ENCODE data around the gene HSPA2. TPM values are rescaled to one million over a fixed set of nuclear protein-coding genes. Genes with fewer than 3 reads are reported as not detected.

Gene HSPA2
- total and polyA plus RNA-seq, 2 of the 13 experiments (the other 11 are each of a cell fraction or from before 2014, with no cell fraction given) = 0.15 to 0.27 TPM

DNA sequence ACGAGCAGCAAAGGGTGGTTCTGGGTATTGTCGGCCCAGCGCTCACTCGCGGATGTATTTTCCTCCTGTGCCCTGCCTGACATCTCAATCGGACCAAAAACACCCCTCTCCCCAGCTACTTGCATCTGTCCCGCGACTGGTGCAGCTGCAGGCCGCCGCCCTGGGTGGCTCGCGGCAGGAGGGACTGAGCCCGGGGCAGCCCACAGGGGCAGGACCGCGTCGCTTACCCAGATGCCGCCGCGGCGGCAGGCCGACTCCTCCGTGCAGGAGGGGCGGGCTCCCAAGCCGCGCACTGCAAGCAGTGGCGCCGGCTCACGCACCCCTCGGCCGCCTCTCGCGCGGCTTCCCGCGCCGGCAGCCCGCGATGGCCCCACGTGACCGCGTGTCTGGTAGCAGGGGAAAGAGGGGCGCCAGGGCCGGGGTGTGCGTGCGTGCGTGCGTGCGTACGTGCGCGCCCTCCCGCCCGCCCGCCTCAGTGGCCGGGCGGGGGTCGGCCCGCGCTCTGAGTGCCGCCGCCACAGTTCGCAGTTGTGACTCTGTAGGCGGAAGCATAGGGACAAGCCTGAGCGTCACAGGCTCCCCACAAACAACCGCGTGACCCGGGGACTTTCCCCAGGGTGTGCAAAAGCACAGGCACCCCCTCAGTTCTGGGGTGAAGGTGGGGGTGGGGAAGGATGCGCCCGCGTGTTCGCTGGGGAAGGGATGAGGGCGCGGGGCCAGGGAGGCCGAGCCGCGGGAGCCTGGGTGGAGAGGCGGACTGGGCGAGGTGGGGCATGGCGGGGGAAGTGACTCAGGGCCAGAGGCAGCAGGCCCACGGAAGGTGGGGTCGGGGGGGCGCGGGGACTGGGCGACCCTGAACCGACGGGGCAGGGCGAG lies 36.9 kb upstream of the HSPA2 start, which contains the start of gene ZBTB25 (continued):
- TF ChIP-seq ZNF121 (CRISPR knock-in tag; IDR thresholded peaks at IDR 0.05) (0 out of 2 replicates have a peak, but pooled peaks have one; percentile 18), ZNF607 (CRISPR knock-in tag; IDR thresholded peaks at IDR 0.05; ENCODE audit: borderline replicate concordance) (peak; percentile 71; the same call in 1 of the 2 replicates), DPF2 (CRISPR knock-in tag; IDR thresholded peaks at IDR 0.05; ENCODE audit: borderline replicate concordance, low read depth) (0 out of 2 replicates have a peak, but pooled peaks have one; percentile 31), ZZZ3 (CRISPR knock-in tag; IDR thresholded peaks at IDR 0.05; ENCODE audit: borderline replicate concordance) (peak; percentile 16; the same call in 1 of the 2 replicates), RXRA (CRISPR knock-in tag; IDR thresholded peaks at IDR 0.05) (no peak; the same call in 1 of the 2 replicates), TBX2 (CRISPR knock-in tag; IDR thresholded peaks at IDR 0.05; ENCODE audit: borderline replicate concordance) (peak; percentile 64; the same call in 1 of the 2 replicates), ZSCAN25 (CRISPR knock-in tag; IDR thresholded peaks at IDR 0.05) (0 out of 2 replicates have a peak, but pooled peaks have one; percentile 17), MAF1 (CRISPR knock-in tag; IDR thresholded peaks at IDR 0.05; ENCODE audit: borderline replicate concordance) (no peak), HIVEP1 (CRISPR knock-in tag; IDR thresholded peaks at IDR 0.05) (no peak), CBX1 (IDR thresholded peaks at IDR 0.05; ENCODE audit: low read depth) (peak; percentile 32), DDIT3 (CRISPR knock-in tag; IDR thresholded peaks at IDR 0.05) (no peak), MXI1 (IDR thresholded peaks at IDR 0.05; ENCODE audit: borderline replicate concordance, low read depth, low read length) (peak; percentile 87; the same call in 2 of the 3 replicates), MTF2 (CRISPR knock-in tag; IDR thresholded peaks at IDR 0.05; ENCODE audit: borderline replicate concordance) (peak; percentile 61; the same call in 1 of the 2 replicates), ZNF687 (CRISPR knock-in tag; IDR thresholded peaks at IDR 0.05) (peak; percentile 95), ZSCAN12 (CRISPR knock-in tag; IDR thresholded peaks at IDR 0.05) (peak; percentile 84; the same call in 1 of the 2 replicates), PCBP1 (IDR thresholded peaks at IDR 0.05; ENCODE audit: borderline replicate concordance, low read depth, low read length) (peak; percentile 72; the same call in 1 of the 2 replicates), BRD4 (CRISPR knock-in tag; IDR thresholded peaks at IDR 0.05) (peak; percentile 66; the same call in 1 of the 2 replicates), ZFP1 (CRISPR knock-in tag; IDR thresholded peaks at IDR 0.05) (no peak; the same call in 1 of the 2 replicates)
- TF ChIP-seq, protein P1, sequence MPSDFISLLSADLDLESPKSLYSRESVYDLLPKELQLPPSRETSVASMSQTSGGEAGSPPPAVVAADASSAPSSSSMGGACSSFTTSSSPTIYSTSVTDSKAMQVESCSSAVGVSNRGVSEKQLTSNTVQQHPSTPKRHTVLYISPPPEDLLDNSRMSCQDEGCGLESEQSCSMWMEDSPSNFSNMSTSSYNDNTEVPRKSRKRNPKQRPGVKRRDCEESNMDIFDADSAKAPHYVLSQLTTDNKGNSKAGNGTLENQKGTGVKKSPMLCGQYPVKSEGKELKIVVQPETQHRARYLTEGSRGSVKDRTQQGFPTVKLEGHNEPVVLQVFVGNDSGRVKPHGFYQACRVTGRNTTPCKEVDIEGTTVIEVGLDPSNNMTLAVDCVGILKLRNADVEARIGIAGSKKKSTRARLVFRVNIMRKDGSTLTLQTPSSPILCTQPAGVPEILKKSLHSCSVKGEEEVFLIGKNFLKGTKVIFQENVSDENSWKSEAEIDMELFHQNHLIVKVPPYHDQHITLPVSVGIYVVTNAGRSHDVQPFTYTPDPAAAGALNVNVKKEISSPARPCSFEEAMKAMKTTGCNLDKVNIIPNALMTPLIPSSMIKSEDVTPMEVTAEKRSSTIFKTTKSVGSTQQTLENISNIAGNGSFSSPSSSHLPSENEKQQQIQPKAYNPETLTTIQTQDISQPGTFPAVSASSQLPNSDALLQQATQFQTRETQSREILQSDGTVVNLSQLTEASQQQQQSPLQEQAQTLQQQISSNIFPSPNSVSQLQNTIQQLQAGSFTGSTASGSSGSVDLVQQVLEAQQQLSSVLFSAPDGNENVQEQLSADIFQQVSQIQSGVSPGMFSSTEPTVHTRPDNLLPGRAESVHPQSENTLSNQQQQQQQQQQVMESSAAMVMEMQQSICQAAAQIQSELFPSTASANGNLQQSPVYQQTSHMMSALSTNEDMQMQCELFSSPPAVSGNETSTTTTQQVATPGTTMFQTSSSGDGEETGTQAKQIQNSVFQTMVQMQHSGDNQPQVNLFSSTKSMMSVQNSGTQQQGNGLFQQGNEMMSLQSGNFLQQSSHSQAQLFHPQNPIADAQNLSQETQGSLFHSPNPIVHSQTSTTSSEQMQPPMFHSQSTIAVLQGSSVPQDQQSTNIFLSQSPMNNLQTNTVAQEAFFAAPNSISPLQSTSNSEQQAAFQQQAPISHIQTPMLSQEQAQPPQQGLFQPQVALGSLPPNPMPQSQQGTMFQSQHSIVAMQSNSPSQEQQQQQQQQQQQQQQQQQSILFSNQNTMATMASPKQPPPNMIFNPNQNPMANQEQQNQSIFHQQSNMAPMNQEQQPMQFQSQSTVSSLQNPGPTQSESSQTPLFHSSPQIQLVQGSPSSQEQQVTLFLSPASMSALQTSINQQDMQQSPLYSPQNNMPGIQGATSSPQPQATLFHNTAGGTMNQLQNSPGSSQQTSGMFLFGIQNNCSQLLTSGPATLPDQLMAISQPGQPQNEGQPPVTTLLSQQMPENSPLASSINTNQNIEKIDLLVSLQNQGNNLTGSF (CRISPR knock-in tag; IDR thresholded peaks at IDR 0.05) = 0 out of 2 replicates have a peak, but pooled peaks have one; percentile 24
